ENCODE data around the gene CIITA. TPM values are rescaled to one million over a fixed set of nuclear protein-coding genes. Genes with fewer than 3 reads are reported as not detected.

CIITA gene
- total and polyA plus RNA-seq, 10 of the 15 experiments (the other 5 are each of a cell fraction or from before 2014, with no cell fraction given): 11.5 to 145 (median 49.7) TPM

GRCh38 chr16:10971560-10971961 is 94.6 kb downstream of the CIITA start (continued):
- TF ChIP-seq IRF5 (IDR thresholded peaks at IDR 0.05; ENCODE audit: borderline replicate concordance): no peak
- no peak for TF ChIP-seq ZNF622 (IDR thresholded peaks at IDR 0.05)

- peaks cover 22 to 24% of the 10 kb centered on the region in 2 experiments for H3K36me3 ChIP-seq (ENCODE audit: control insufficient read depth in 2 of 2, insufficient read depth in 2 of 2, low read length in 1 of 2)
- ChIA-PET POLR2A (interaction anchor here (0.9 to 1.0 kb wide), 2 partner anchors 8 to 432 kb away, joined by 3 read pairs; no protein-coding TSS in a partner anchor), SMC1A (ENCODE audit: uncharacterized antibody, unreplicated experiment) (interaction anchor here (1.0 to 2.6 kb wide), 12 partner anchors 8 to 406 kb away, joined by 3 to 12 read pairs (median 4); partner anchors contain the start of gene SOCS1), CTCF (interaction anchor here (0.8 to 3.5 kb wide), 11 partner anchors 8 to 427 kb away, joined by 3 to 27 read pairs (median 6); partner anchors contain the start of gene SOCS1), RAD21 (ENCODE audit: unreplicated experiment) (interaction anchor here (0.5 to 4.7 kb wide), 4 partner anchors 12 to 672 kb away, joined by 3 to 37 read pairs (median 14); partner anchors contain the start of gene SOCS1)
- H3K27ac ChIP-seq (ENCODE audit: control insufficient read depth, insufficient read depth): no peak overlapping the region
- H3K27me3 ChIP-seq (replicated peaks in 1 of 2; ENCODE audit: control insufficient read depth in 2 of 2, insufficient read depth in 2 of 2, low read length in 1 of 2): no peaks in the 10 kb centered on the region
- intact Hi-C loops (cut with micrococcal nuclease; ENCODE audit: unreplicated experiment) (loop anchor here (5.0 kb wide), 1 partner anchor 425 kb away; no protein-coding TSS in a partner anchor), in situ Hi-C loops (cut with MboI) (loop anchor here (25.0 kb wide), 1 partner anchor 690 kb away; the partner anchor contains the start of gene SNN)
- ATAC-seq (no peak), DNase-seq (ENCODE audit: low read depth, low spot score) (no peak), FAIRE-seq (no peak)
- H4K20me1 ChIP-seq (ENCODE audit: control insufficient read depth, insufficient read depth): no peaks in the 10 kb centered on the region
- BruUV-seq (replicated peaks): no TSS peak
- no peaks in the 10 kb centered on the region for H3K79me2 ChIP-seq (ENCODE audit: control insufficient read depth, insufficient read depth, low read length)
- WGBS (ENCODE audit: insufficient coverage, insufficient replicate concordance, low lambda C conversion rate, missing lambda C conversion rate): 38% methylated on average over 4 of the region's 4 CpGs
- H3K9ac ChIP-seq (ENCODE audit: control insufficient read depth, insufficient read depth, low read length): no peak overlapping the region
- H3K4me2 ChIP-seq (ENCODE audit: control insufficient read depth, insufficient read depth): no peak overlapping the region
- no peak overlapping the region for H3K4me3 ChIP-seq
- H2AFZ ChIP-seq (ENCODE audit: control insufficient read depth, low read depth, low read length): no peak overlapping the region
- H3K4me1 ChIP-seq (ENCODE audit: control insufficient read depth, insufficient read depth, low read length): no peaks in the 10 kb centered on the region; the same call in 1 of the 2 replicates
- no peaks in the 10 kb centered on the region for H3K9me3 ChIP-seq (replicated peaks; ENCODE audit: control insufficient read depth, insufficient read depth, low read length)
- TF ChIP-seq NRF1 (conservative IDR thresholded peaks at IDR 0.05; ENCODE audit: low read depth, low read length) (no peak), SIN3A (IDR thresholded peaks at IDR 0.05; ENCODE audit: low read depth, low read length) (no peak), ZNF207 (IDR thresholded peaks at IDR 0.05; ENCODE audit: borderline replicate concordance) (no peak), POLR2A (IDR thresholded peaks at IDR 0.05; ENCODE audit: low read depth, low read length) (no peak), TCF7 (IDR thresholded peaks at IDR 0.05; ENCODE audit: borderline replicate concordance) (no peak), RCOR1 (conservative IDR thresholded peaks at IDR 0.05; ENCODE audit: low read depth, low read length) (no peak), ZBED1 (IDR thresholded peaks at IDR 0.05; ENCODE audit: borderline replicate concordance) (no peak), NR2C2 (IDR thresholded peaks at IDR 0.05; ENCODE audit: borderline replicate concordance, control insufficient read depth, insufficient read length, low read depth) (no peak), STAT1 (conservative IDR thresholded peaks at IDR 0.05) (no peak), EP300 (IDR thresholded peaks at IDR 0.05; ENCODE audit: borderline replicate concordance in 1 of 2, control insufficient read depth in 1 of 2, low read depth in 2 of 2, low read length in 2 of 2) (no peak), MEF2B (IDR thresholded peaks at IDR 0.05; ENCODE audit: partially characterized antibody, poor library complexity, severe bottlenecking) (no peak), NFIC (IDR thresholded peaks at IDR 0.05; ENCODE audit: low read depth, low read length) (no peak), SPI1 (IDR thresholded peaks at IDR 0.05; ENCODE audit: borderline replicate concordance, insufficient read depth, low read depth, low read length) (no peak), CBX5 (IDR thresholded peaks at IDR 0.05; ENCODE audit: low read depth) (no peak)
Measured at GRCh38 chr16:10972108-10972818, 95.3 kb downstream of the CIITA start.
